ENCODE results near the gene LANCL3.

LANCL3 gene

DNA sequence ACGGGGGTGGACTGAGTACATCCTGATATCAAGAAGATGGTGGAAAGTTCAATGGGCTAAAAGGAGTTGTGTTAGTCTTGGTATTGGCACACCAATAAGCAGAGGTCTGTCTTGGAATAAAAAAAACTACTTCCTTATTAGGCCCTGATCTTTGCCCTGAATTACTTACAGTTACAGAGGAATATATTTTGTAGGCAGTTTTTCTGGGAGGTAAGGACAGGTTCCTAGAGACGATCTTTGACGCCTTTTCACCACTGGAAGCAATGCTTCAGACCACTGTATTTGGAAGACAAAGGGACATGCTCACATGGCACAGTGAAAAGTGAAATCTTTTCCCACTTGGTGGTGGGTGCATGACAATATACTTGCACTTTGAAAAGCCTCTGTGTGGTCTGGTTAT lies 113.5 kb downstream of the LANCL3 start:
- no peak for DNase-seq

DNA sequence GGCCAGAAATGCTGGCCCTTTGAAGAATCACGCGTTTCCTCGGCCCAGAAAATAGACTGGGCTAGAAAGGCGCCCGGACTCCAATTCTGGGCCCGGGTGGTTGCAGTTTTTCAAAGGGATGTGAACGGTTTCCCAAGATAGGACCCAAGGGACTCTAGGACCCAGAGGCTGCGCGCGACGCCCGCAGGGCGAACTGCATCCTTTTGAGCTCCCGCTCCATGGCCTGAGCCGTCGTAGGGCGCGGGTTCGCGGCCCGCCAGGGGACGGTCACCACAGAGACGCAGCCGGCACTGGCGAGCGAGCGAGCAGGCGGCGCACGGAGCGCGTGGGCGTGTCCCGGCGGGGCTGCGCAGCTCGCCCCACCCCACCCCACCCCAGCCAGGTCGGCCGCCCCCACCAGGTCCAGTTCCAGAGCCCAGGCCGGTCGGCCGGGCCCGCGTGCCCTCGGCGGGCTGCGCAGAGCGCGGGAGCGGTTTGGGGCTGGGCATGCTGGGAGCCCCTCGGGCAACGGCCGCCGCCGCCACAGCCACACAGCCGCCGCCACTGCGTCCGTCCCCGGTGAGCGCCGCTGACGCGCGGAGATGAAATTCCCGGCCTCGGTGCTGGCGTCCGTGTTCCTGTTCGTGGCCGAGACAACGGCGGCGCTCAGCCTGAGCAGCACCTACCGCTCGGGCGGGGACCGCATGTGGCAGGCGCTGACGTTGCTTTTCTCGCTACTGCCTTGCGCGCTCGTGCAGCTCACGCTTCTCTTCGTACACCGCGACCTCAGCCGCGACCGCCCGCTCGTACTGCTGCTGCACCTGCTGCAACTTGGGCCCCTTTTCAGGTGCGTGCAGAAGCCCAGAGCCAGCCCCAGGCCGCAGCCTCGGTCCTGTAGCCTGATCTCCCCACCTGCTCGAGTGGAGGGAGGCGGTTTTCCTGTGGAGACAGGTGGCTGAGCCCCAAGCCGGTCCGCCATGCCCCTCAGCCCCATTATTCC lies 114.2 kb downstream of the LANCL3 start, which contains the start of gene XK:
Gene XK, plus strand, starts transcription at position 411 of the 979 bp plus-strand sequence. Its CDS starts 171 bp downstream, at position 582.
- peak; percentile 59 for DNase-seq

DNA sequence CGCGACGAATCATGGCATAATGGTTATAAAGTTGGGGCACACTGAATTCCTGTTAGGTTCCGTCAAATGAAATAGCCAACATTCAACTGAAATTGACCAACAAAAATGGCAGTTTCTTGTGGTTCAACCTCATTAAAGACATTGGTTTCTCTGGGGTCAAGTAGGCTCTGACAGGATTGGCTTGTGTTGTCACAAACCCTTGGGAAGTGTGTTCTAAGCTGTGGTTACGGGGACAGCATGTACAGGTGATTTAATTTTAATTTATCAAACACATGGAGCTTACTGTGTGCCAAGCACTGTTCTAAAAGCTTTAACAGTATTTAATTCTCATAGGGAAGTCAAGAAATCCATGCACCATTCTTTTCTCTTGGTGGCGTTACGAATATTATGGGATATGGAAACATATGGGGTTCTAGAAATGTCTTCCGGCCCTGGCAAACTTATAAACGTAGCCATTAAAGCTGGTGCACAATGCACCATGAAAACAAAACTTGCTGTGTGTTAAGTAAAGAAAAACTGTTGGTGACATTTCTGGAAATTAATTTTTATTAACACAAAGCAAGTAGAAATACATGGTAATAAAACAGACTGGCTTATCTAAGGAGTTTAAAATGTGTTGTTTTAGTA lies 115.0 kb downstream of the LANCL3 start:
- no peak for DNase-seq

DNA sequence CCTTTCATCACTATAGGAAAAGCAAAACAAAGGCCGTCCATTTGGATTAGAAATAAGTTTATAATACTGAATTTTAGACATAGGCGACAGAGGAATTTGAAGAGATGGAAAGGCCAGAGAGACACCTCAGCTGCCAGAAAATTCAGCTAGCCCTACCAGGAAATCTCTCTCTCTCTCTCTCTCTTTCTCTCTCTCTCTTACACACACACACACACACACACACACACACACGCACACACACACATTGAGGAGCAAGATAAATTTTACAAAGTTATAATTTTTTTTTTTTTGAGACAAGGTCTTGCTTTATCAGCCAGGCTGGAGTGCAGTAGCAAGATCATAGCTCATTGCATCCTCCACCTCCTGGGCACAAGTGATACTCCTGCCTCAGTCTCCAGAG lies 115.5 kb downstream of the LANCL3 start:
- no peak for DNase-seq

DNA sequence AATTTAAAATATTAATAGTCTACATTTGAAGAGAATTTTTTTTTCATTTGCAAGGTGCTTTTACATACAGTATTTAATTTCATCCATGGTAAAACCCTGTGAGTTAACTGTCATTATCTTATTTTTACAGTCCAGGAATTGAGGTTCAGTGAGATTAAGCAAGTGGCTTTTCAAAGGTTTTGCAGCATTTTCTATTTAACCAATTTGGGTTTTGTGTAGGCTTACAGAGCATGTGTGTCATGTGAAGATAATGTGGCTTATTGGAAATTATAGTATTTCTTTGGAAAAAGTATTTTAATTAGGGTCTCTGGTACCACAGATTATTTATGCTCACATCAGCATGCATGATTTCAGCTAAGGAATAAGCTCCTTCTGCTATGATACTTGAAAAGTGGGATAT lies 118.7 kb downstream of the LANCL3 start:
- DNase-seq: no peak

DNA sequence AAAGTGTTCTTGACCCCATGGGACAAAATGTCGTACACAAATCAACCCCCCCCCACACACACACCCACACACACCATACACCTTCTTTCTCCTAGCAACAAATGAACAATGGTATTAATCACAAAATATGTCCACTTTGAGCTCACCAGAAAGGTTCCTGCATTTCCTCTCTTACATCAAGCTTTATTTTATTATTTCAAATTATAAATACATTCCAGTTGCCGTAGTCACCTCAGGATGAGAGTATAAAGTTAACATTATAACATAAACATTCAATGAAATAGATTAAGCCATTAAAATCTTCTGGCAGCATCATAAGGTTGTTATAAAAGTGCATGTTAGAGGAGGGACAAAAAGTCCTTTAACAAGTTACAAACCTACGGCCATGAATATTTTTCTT lies 121.5 kb downstream of the LANCL3 start:
- DNase-seq: no peak

DNA sequence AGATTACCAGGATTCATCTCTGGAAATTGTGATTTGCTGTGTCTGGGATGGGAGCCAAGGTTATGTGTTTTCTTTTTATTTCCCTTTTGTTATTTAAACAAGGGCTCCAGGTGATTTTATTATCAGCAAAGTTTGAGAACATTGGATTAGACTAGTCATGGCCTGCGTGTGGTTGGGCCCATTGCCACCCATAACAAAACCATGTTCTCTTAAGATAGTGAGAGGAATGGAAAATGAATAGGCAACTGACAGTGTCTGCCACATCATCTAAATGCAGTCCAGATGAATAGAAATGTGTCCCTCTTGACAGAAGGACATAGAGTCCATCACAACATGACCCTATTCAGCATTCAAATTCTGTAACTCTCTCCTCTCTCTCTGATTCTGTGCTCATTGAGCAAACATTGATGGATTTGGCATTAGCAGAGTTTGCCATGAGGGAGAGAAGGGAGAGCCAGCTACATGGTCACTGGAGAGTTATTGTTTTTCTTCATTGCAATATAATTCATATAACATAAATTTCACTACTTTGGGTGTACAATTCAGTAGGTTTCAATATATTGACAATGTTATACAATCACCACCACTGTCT lies 125.8 kb downstream of the LANCL3 start:
- no peak for DNase-seq

DNA sequence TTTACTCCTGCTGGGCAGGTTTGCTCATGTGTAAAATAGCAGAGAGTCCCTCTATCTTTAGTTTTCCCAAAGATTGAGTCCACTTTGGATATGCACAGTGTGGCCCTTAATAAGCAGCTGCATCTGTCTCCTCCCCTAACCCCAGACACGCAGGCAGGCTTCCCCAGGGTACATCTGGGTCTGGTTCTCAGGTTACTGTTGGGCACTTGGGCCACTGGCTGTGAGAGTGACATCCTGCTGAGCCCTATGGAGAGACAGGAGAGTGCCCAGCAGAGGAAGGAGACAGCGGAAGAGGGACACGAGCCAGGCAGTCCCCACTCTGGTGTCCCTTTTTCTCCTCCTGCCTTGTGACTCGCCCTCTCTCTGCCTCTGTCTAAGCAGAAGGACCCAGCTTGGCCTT lies 130.1 kb downstream of the LANCL3 start:
- DNase-seq: no peak

DNA sequence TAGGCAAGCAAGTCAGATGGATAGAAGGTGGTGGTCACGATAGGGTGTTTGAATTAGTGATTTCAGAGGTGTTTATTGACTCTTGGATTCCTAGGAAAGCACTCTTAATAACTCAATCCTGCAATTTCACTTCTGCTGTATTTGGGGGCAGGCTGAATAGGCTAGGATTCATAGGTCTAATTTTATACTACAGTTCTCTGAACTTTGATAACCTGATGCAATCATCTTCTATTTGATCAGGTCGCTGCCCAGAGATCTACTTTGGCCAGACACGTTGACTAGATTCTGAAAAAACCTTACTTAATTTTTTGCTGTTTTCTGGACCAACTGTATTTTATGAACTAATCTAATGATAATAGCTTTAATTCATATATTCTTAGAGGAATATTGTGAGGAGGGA lies 140.5 kb downstream of the LANCL3 start:
- DNase-seq: no peak

DNA sequence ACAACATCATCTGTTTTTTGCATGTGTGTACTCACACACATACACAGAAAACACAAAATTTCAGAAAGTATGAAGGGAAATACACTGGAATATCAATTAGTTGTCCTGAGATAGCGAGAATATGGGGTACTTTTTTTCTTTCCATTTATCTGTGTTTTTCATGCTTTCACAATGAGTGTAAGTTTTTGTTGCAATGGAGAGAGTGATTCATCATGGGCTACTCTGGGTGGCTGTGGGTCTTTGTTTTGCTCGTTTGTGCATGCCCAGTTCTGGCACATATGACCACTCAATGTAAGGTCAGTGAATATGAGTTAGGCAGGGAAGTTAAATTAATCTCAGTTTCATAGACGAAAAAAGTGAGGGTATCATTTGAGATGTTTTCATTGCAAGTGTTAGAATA lies 141.0 kb downstream of the LANCL3 start:
- DNase-seq: no peak

DNA sequence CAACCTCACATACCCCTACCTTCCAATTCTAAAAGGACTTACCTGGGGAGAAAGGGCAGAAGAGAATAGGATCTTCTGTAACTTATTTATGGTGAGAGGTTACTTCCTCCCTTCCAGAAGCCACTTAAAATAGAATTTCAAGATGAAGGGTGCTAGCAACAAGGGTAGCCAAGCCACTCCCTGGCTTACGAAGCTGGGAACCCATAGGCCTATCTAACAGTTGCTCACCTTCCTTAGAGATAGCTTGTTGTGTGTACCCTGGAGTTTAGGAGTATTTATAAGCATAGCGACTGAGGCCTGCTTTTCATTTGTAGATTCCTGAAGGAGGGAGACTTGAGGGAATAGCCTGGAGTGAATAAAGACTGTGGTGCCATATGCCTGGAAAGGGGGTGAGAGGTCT lies 143.0 kb downstream of the LANCL3 start:
- no peak for DNase-seq

DNA sequence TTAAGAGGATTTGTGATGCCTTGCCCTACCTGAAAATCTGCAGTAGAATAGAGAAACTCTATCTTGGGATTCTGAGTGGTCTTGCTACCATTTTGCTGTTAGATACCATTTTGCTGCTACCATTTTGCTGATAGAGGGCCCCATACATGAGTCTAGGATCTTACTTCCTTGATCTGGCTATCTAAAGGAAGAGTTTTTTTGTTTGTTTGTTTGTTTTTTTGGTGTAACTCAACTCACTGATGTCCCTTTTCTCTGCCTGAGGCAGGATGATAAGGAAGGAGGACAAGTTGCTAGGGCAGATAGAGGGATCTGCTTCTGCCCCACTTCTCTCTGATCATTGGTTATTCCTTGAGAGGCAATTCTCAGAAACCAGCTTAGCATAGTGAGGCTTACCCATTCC lies 145.1 kb downstream of the LANCL3 start:
- no peak for DNase-seq

DNA sequence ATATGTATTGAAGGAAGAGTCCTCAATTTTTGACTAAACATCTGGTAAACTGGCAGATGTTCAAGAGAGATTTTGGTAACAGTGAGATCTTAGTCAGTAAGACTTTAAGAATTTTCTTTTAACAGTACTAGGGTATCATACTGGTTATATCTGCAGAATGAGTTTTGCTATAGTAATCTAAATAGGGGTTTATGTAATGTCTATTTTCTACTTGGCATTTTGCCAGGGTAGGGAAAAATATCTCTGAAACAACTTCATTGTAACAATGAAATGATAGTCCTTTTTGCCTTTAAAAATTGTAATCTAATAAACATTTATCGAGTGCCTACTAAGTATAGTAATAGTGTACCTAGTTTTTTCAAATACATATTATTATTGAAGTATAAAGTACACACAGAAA lies 146.2 kb downstream of the LANCL3 start:
- DNase-seq: no peak

DNA sequence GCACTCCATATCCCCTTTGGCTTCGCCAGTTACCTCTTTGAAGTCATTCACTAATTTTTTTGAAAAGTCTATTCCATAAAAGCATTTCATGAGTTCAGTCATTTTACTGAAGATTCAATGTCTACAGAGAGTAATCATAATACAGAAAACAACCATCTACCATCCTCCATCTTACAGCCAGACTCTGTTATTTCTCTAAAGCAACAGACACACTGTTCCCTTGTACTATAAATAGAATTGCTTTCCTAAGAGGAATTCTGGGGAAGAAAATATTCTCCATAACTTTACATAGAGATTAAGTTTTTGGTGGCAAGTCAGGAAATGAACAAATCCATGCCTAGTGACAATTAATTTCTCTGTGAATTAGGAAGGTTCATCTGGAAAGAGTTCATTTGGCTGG lies 151.1 kb downstream of the LANCL3 start:
- no peak for DNase-seq

DNA sequence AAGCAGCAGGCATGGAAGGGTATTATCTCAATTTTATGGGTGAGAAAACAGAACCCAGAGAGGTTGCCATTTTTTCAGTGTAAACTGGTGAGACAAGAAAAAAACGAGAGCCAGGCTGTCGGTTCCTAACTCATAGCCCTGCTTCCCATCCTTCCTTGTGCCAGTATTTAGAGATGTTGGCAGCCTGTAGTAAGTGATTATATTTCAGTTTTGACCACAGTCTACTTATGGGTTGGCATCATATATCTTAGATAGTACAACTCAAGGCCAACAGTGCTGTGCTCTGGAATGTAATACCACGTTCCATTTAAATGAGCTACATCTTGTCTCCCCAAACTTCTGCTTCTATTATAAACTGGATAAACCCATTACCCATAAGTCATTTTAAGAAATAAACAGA lies 154.9 kb downstream of the LANCL3 start:
- no peak for DNase-seq
